Hepatocyte (in vitro differentiated cells): ENCODE measurements around the gene CDK11B.

Experiments
- EZH2 ChIP-seq: fragments of 200-600 bp; sonication (generic); IDR thresholded peaks from 2 replicates; pipeline ENCODE4 v1.6.1; 2016; ENCODE audit warnings: antibody characterized with exemption, mild to moderate bottlenecking, borderline replicate concordance
- EZH2phosphoT487 ChIP-seq: fragments of 200-600 bp; sonication (generic); IDR thresholded peaks from one replicate; pipeline ENCODE4 v1.6.1; 2018; ENCODE audit warnings: antibody characterized with exemption, mild to moderate bottlenecking, low read depth, moderate library complexity; ENCODE audit not compliant: unreplicated experiment, severe bottlenecking
- TF ChIP-seq, protein P1 (sequence below): fragments of 200-600 bp; sonication (generic); IDR thresholded peaks from 2 replicates; pipeline ENCODE4 v1.5.1; 2016; ENCODE audit warnings: antibody characterized with exemption, mild to moderate bottlenecking; ENCODE audit not compliant: poor library complexity

DNA sequence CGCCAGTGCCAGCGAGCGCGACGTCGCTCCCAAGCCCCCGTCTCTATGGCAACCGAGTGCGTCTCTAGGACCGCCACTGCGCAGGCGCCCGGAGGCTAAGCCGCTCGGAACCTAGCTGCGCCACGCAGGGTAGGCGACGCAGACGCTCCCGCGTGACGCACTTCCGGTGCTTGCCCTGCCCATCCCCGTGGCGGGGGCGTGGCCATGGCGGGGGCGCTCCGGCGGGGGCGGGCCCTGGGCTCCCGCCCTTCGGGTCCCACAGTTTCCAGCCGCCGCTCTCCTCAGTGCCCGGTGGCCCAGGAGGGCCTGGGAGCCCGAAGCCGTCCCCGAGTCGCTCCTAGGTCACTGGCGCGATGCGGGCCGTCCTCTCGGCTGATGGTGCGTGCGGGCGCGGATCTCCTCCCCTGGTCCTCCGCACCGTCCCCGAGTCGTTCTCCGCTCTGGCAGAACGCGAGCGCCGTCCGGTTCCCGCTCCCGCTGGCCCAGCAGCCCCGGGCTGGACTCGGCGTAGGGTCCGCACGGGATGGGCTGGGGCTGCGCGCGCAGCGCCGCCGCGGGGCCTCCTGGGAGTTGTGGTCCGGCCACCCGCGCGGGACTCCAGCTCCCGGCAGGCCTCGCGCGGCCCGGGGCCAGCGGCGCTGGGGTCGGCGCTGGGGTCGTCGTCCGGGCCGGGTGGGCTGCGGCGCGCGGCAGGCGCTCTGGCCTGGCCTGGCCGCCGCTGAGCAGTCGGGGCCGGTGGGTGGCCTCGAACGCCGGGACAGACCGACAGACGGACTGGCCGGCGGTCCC lies 43.4 kb downstream of the CDK11B start, which contains the start of gene MIB2:
- TF ChIP-seq, protein P1, sequence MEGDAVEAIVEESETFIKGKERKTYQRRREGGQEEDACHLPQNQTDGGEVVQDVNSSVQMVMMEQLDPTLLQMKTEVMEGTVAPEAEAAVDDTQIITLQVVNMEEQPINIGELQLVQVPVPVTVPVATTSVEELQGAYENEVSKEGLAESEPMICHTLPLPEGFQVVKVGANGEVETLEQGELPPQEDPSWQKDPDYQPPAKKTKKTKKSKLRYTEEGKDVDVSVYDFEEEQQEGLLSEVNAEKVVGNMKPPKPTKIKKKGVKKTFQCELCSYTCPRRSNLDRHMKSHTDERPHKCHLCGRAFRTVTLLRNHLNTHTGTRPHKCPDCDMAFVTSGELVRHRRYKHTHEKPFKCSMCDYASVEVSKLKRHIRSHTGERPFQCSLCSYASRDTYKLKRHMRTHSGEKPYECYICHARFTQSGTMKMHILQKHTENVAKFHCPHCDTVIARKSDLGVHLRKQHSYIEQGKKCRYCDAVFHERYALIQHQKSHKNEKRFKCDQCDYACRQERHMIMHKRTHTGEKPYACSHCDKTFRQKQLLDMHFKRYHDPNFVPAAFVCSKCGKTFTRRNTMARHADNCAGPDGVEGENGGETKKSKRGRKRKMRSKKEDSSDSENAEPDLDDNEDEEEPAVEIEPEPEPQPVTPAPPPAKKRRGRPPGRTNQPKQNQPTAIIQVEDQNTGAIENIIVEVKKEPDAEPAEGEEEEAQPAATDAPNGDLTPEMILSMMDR = no peak
- TF ChIP-seq EZH2 (no peak), EZH2phosphoT487 (no peak)
